DMS153 treated with DMSO at 0.1 percent for 48 hours (cell line): ENCODE measurements around the gene IGSF9B.

Source experiments
- DNase-seq: peaks from one replicate; lab custom pipeline; 2025; ENCODE audit not compliant: unreplicated experiment; lab: John Stamatoyannopoulos, UW

The IGSF9B gene

GRCh38 chr11:133921026-133921425 is 35.7 kb downstream of the IGSF9B start:
- DNase-seq = no peak

GRCh38 chr11:133920109-133920990 is 36.4 kb downstream of the IGSF9B start:
- no peak for DNase-seq

- DNase-seq = no peak
Observed at GRCh38 chr11:133919330-133920108, 37.2 kb downstream of the IGSF9B start.

GRCh38 chr11:133918608-133919260 is 38.0 kb downstream of the IGSF9B start:
- no peak for DNase-seq

DNA sequence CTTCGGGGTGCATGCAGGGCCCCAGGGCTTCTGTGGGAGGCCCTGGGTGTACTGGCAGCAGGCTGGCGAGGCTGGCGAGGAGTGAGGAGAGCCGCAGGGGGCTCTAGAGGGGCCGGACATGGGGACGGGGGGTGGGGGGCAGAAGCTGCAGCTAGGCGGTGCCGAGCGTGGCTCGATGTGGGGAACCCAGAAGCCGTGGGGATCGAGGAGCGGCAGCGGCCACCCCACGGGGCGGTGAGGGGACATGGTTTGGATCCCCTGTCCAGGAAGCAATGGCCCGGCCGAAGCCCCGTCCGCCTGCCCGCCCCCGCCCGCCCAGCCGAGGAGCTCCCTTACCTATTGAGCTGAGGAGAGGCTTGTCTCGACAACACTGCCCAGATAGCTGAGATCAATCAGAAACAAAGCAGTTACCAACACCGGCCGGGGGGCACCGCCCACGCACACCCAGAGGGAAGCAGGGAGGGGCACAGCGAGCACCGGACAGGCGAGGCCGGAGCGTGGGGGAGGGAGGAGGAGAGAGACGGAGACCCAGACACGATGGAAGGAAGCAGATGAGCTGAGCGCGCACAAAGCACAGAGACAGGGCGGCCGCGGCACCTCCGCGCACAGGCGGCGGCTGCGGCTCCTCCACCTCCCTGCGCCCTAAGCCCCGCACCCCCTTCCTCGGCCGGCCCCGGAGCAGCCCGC is 38.7 kb downstream of the IGSF9B start:
- no peak for DNase-seq

DNA sequence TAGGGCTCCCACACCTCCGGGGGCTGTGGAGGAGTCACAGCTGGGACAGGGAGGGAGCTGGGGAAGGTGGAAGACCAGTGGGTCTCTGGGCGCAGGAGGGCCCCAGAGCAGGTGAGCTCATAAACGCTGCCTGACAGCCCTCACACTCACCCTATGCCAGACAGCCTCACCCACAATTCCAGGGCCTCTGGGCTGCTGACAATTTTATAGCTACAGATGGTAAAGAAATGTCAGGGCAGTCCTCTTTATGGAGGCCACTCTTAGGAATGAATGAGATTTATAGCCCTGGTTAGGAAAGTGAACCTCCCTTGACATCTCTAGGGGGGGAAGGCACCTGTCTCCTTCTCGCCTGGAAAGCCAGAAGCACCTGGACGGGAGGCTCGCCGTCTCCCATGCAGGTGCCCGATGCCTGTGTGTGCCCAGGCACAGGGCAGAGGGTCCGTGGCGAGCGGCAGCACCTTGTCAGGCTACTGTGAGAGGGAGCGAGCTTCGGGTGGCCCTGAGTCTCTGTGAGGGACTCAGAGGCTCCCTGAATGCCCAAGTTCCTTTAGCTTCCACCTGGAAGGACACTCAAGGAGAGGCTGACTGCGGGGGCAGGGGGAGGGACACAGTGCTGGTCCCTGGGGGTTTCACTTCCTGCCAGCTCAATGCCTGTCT is 39.9 kb downstream of the IGSF9B start:
- DNase-seq = no peak

DNA sequence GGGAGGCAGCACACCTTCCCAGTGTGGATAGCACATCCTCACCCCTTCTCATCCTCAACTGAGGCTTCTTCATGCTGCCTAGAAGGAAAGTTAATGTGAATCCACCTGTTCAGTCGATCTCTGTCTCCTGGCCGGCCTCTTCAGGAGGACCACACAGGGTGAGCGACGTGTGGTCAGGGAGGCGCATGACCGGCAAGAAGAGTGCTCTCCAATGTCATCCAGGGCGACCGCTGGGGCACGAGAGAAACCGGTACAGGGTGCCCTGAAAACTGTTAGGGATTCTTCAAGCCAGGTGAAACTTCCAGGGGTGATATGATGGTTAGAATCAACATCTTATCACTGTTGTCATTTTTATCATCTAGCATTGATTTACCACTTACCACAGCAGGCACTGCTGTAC is 43.0 kb downstream of the IGSF9B start:
- no peak for DNase-seq

GRCh38 chr11:133911171-133911570 is 45.6 kb downstream of the IGSF9B start:
- DNase-seq = no peak

- no peak for DNase-seq
Observed at GRCh38 chr11:133910101-133910500, 46.7 kb downstream of the IGSF9B start.

GRCh38 chr11:133908827-133909226 is 47.9 kb downstream of the IGSF9B start:
- DNase-seq = no peak

DNA sequence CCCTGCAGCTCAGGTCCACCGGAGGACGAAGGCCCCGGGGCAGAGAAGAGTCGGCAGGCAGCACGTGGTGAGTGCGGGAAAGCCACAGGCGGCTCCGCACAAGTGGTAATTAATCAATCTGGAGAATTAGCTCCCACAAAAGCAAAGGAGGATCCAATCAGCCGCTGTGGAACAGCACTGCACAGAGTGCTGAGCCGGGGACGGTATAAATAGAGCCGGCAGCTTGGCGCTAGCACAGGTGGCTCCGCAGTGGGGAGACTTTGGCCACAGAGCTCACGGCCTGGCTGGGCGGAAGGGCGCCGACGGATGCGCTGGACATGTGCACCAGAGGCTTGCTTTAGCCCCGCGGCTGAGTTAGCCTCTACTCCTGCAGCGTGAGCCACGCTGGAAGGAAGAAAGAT is 48.9 kb downstream of the IGSF9B start:
- DNase-seq = no peak

DNA sequence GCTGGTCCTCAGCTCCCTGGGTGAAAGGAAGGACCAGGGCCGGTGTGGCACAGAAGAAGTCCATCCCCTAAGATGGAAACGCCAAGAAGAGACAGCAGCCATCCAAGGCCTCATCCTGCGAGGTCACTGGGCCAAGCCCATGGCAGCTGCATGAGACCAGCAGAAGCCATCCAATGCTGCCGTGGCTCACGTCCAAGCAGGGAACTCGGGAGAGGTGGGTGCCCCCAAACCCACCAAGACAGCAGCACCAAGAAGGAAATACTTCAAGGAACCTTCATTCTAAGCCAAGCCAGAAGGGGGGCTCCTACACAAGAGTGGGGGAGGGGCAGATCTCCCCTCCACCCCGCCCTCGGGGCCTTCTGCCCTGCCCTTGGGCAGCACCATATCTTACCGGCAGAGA is 49.6 kb downstream of the IGSF9B start:
- DNase-seq = no peak

DNA sequence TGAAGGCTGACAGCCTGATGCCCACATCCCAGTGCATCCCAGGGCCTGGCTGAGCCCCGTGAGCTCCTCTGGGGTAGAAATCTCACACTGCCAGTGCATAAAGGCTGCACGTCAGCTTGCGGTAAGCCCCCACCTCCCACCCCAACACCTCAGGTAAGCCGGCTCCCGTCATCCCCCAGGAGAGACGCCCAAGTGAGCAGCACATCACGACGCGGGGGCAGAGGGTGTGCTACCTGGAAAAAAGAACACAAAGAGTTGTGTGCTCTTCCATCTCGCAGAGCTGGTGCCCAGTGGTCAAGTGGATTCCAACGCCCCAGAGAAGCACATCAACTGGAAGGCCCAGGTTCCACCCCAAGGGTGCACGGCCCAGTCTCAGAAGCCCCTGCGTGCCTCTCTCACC is 50.0 kb downstream of the IGSF9B start:
- DNase-seq = no peak

DNA sequence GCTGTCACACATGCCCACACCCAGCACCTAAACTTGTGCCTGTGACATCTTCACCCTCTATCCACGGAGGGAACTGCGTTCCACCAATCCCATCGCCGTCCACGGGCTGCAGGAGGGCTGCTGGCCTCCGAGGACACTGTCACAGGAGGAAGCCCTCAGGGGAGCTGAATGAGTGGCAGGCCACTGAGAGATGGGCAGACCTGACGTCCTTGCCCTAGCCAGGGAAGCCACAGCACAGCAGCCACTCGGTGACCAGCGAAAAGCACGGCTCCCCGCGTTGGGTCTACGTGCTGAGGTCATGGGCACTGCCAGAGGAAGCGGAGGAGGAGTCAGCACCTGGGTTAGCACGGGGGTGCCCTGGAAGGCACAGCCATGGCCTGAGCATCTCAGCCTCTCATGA is 50.5 kb downstream of the IGSF9B start:
- DNase-seq = no peak

- DNase-seq = no peak
Observed at GRCh38 chr11:133905677-133906156, 51.1 kb downstream of the IGSF9B start.

DNA sequence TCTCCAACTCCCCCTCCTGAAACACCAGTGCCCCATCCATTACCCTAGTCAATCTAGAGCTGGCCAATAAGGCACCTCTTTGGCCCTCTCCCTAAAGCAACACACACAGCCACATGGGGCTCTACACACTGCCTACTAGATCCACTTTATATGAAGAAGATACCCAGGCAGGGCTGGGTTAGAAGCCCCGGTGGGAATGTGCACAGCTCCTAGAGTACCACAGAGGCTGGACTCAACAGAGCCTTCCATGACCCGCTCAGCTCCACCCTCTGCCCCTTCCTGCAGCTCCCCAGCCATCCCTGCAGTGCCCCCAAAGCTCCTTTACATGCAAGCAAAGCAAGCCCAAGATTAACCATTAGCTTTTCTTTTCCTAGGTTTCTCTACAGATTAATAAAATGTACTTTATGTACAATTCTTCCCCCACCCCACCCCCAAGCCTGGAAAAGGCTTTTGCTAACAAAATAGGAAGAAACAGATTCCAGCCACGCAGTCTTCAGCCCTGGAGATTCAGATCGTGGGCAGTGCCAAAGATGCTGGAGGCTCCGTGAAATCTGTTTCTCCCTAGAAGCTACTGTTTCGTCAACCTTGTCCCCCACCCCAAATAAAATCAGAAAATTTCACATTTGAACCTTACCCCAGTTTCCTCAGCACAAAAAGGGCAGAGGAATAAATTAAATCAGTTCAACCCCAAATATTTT is 51.8 kb downstream of the IGSF9B start:
- DNase-seq = no peak

GRCh38 chr11:133903875-133904817 is 52.6 kb downstream of the IGSF9B start:
- DNase-seq = no peak

- no peak for DNase-seq
Observed at GRCh38 chr11:133903056-133903455, 53.7 kb downstream of the IGSF9B start.

GRCh38 chr11:133902506-133902905 is 54.3 kb downstream of the IGSF9B start:
- DNase-seq = no peak
